Mesangial cell (primary cell): ENCODE data around the gene C5AR2. TPM values are rescaled to one million over a fixed set of nuclear protein-coding genes. Genes with fewer than 3 reads are reported as not detected.

Source experiments
- total RNA-seq: library from RNA; depleted of rRNA; stranded (reverse); fragments of >200 nt; gene quantifications from 2 replicates; pipeline ENCODE4 v1.2.3, GENCODE V29; 2015

Gene C5AR2
- total RNA-seq: not detected in 2 replicates

DNA sequence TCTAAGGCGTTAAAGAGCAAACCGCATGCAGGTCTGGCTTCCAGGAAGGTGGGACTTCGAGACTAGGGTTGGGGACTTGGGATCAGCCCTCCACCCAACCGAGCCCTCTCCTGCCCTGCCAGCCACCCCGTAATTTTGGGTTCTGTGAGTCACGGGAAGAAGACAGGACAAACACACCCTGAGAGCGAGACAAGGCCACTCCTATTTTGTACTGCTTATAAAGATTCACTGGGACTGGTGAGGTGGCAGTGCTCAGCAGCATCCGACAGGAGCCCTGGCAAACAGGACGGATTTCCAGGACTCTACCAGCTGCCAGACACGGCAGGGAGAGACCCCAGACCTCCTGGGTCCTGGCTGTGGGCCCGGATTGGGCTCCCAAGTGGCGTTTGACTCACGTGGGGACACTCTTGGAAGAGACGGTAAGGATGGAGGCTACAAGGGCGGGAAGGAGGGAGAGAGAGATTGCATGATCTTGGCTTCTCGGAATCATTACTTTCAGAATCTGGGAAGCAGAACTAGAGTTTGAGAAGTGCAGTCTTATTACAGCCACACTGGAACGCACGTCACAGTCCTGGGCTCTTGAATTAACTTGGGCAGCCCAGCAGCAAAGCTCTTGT is at the start of gene C5AR2:
Gene C5AR2, plus strand, starts transcription at position 245 of the 617 bp plus-strand sequence. CDS start 8,625 bp downstream, outside the sequence.

DNA sequence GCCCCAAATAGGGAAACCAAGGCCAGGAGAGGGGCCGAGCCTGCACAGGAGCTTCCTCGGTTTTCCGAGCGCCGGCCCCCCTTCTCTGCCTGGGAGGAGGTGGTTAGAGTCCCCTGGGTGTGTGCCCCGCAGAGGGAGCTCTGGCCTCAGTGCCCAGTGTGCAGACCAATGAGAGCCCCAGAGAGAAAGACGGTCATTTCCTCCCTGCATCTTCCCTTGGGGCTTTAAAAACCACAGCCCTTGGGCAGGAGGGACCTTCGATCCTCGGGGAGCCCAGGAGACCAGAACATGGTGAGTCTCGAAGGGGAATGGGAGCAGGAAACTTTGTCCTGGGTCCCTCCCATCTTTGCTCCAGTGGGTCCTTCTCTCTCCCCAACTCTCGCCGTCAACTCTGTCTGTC is 22.4 kb upstream of the C5AR2 start, which contains the start of gene C5AR1:
Gene C5AR1, plus strand, starts transcription at position 254 of the 400 bp plus-strand sequence. Its CDS starts 35 bp downstream, at position 289.

DNA sequence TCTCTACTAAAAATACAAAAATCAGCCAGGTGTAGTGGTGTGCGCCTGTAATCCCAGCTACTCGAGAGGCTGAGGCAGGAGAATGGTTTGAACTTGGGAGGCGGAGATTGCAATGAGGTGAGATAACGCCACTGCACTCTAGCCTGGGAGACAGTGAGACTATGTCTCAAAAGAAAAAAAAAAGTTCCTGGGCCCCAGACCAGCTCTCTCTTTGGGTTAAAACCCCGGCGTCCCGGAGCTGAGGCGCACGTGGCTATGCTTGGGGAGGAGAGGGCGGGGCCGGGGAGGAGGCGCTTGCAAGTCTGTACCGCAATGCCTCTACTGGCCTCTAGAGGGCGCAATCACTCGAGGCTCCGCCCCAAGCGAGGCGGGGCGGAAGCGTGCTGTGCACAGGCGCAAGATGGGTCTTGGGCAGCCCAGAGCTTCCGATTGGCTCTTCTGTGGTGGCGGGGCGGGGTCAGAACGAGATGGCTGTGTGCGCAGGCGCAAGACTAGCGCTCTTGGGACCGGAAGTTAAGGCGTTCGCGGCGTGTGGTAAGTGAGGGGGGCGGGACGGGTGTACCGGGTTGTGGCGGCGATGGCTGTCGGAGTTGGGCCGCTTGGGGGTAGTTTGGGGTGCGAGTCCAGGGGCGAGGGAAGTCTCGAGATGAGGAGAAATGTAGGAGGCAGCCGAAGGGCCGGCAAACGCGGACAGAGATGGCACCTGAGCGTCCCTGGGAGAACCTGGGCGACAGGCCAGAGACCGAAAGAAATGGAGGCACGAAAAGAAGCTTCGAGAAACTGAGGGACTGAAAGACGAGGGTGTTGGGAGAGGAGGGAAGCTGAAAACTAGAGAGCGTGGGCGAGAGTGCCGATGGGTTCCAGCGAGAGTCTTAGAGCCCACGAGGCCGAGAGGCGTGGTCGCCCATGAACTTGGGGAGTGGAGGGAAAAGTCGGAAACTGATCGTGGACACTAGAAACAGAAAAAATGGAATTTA is 17.1 kb downstream of the C5AR2 start, which contains the start of gene DHX34:
Gene DHX34, plus strand, starts transcription at position 497 of the 977 bp plus-strand sequence. CDS start 3,716 bp downstream, outside the sequence.

Other genes with a start within 250 kb of the C5AR2 start
- gene ZC3H4, start 218.4 kb upstream of the C5AR2 start, total RNA-seq: 24.0 and 25.1 TPM in 2 replicates
- gene SAE1, start 201.3 kb upstream of the C5AR2 start, total RNA-seq: 93.0 and 187 TPM in 2 replicates
- 14.0 and 26.6 TPM in 2 replicates for gene BBC3, start 101.0 kb upstream of the C5AR2 start, total RNA-seq
- gene CCDC9, start 75.7 kb upstream of the C5AR2 start, total RNA-seq: 9.0 and 10.9 TPM in 2 replicates
- gene INAFM1, start 57.3 kb upstream of the C5AR2 start, total RNA-seq: 5.2 and 12.4 TPM in 2 replicates
- gene C5AR1, start 22.3 kb upstream of the C5AR2 start, total RNA-seq: not detected in 2 replicates
- 16.8 and 18.9 TPM in 2 replicates for gene DHX34, start 17.1 kb downstream of the C5AR2 start, total RNA-seq
- 6.0 and 12.4 TPM in 2 replicates for gene MEIS3, start 87.4 kb downstream of the C5AR2 start, total RNA-seq
- gene SLC8A2, start 139.7 kb downstream of the C5AR2 start, total RNA-seq: not detected in 2 replicates
- 6.6 and 7.7 TPM in 2 replicates for gene KPTN, start 152.0 kb downstream of the C5AR2 start, total RNA-seq
- gene NAPA, start 182.9 kb downstream of the C5AR2 start, total RNA-seq: 94.7 and 108 TPM in 2 replicates
- gene ZNF541, start 241.0 kb downstream of the C5AR2 start, total RNA-seq: 0.13 TPM in 1 of 2 replicates, not detected in the other